GM18861 (cell line): ENCODE measurements around the gene MED10.
"Not testable (repeated sequence)": the region's sequence is repeated elsewhere in the genome, so short reads cannot be mapped to it uniquely, and the experiment has no call there.

Source experiments
- ATAC-seq: cut with Tn5 transposase; IDR thresholded peaks from one replicate; pipeline ENCODE4 v1.9.1; 2021; ENCODE audit not compliant: unreplicated experiment

The MED10 gene

GRCh38 chr5:6376974-6377520 lies 1.3 kb downstream of the MED10 start:
- no peak for ATAC-seq

- ATAC-seq: no peak
Observed at GRCh38 chr5:6373081-6373846, 5.1 kb downstream of the MED10 start.

DNA sequence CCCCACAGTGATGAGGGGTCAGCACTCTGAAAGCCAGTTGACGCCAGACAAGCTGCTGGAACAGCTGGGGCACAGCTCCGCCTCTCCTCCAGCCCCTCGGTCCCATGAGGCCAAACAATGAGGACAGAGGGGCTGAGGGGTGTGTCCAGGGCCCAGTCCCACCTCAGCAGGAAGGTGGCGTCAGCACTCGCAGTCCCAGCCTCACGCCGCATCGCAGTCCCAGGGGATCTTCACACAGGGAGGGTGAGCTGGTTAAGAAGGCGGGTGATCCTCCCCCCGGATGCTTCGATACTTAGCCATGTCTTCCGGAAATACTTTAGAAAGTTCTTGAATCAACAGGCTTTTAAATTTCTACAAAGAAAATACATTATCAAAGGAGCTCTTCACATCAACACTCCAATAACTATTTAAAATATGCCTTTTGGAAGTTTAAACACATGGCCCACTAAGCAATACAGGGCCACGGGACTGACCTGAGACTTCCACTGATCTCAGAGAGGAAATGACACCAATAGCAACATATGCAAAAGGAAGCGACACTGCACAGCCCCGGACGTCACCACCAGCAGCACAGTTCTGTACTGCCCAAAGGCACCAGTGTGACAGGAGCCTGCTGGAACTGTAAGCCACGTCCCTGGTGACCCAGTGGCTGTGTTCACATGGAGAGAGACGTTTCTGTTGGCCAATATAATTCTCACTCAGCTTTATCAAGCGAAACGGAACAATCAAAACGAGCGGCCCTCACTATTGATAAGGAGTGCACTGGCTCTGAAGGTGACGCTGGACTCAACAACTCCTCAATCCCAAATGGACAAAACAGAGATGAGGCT lies 5.9 kb downstream of the MED10 start:
- ATAC-seq: no peak

DNA sequence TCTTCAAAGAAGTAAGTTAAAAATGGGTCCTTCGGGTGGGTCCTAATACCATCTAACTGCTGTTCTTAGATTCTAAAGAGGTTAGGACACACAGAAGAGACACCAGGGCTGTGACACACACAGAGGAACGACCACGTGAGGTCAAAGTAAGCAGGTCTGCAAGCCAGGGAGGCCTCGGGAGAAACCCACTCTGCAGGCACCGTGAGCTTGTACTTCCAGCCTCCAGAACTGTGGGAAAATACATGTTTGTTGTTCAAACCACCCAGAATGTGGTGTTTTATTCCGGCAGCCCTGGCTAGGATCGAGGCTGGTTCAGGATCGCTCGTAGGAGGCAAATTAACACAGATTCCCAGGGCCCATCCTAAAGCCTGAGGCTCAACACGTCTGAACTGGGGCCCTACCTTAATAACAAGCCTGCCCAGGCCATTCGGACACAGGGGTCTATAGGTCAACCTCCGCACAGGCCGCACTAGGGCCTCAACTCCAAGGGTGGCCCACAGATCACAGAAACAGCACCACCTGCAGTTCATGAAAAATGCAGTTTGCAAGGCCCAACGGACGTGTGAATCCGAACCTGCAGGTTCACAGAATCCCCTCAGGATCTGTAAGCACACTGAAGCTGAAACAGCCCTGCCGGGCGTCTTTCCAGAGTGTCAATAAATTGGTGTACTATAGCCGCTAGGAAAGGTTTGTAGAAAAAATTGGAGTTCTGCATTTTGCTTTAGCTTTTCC lies 7.1 kb downstream of the MED10 start:
- no peak for ATAC-seq

GRCh38 chr5:6370580-6370979 lies 7.8 kb downstream of the MED10 start:
- no peak for ATAC-seq

- no peak for ATAC-seq
Observed at GRCh38 chr5:6365977-6366590, 12.3 kb downstream of the MED10 start.

- ATAC-seq: no peak
Observed at GRCh38 chr5:6365142-6365976, 13.0 kb downstream of the MED10 start.

DNA sequence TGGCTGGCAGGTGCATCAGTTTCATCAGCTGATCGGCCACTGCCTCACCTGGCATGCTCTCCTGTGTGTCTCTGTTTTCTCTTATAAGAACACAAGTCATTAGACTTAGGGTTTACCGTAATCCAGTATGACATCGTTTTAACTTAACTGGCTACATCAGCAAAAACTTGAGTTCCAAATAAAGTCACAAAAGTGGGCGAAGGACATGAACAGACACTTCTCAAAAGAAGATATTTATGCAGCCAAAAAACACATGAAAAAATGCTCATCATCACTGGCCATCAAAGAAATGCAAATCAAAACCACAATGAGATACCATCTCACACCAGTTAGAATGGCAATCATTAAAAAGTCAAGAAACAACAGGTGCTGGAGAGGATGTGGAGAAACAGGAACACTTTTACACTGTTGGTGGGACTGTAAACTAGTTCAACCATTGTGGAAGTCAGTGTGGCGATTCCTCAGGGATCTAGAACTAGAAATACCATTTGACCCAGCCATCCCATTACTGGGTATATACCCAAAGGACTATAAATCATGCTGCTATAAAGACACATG lies 14.8 kb downstream of the MED10 start:
- ATAC-seq: not testable (repeated sequence)

DNA sequence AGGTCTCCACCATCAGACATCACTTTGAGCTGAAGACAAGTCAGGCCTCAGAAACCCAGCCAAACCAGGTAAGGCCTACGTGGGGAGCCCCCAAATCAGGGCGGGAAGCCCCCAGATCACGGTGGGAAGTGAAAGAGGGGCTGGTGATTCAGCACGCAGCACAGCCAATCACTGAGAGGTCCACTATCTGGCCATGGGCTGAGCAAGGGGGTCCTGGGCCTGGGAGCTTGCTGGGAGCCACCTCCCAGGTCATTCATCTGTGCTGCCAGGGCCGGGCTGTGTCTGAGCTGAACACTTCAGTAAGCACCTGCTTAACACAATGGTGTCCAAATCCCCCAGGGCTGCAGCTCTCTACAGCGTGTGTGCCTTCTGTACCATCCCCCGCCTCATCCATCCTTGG lies 15.5 kb downstream of the MED10 start:
- no peak for ATAC-seq

DNA sequence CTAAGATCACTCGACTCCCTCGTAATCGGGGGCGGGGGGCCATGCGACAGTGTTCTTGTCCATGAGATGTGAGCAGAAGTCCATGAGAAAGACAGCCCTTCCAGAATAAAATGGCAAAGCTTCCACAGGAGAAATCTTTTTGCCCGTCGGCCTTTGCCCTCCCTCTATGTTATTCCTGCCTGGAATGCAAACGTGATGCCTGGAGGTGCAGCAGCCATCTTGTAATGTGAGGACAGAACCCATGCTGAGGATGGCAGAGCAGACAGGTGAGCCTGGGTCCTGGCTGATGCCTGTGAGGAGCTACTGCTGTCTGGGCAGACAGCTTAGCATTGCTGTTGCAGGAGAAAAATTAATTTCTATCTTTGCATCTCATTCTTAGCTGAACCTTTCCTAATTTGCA lies 17.2 kb downstream of the MED10 start:
- no peak for ATAC-seq

GRCh38 chr5:6360323-6361072 lies 17.8 kb downstream of the MED10 start:
- ATAC-seq: no peak

DNA sequence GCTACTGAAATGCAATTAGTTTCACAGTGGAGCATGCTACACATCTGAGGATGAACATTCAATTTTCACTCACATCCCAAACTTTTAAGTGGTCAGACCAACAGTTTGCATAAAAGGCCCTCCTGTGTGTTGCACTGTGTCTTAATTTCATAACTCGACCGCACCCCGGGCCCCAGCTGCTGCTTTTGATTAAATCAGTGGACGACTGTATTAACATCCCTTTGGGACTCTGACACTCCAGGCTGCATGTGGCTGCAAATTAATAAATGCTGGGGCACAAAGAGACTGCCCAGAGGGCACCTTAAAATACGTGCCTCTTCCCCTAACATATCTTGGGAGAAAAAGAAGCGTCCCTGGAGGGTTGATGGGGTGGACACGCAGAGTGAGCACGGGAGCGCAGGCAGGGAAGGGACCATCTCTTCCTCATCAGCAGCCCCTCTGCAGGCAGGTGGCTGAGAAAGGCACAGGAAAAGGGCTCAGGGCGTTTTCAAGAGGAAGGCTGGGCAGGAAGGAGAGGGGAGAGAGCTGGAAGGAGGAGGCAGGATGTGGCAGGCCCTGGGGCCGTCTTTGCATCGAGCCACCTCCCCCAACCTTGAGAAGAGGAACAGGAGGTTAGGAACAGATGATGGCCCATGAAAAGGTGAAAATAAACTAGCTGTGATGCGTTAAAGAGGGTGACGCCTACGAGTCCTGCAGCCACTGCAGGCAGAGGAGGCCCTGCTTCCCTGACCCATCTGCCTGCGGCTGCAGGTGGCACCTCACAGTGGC lies 18.6 kb downstream of the MED10 start:
- ATAC-seq: no peak

DNA sequence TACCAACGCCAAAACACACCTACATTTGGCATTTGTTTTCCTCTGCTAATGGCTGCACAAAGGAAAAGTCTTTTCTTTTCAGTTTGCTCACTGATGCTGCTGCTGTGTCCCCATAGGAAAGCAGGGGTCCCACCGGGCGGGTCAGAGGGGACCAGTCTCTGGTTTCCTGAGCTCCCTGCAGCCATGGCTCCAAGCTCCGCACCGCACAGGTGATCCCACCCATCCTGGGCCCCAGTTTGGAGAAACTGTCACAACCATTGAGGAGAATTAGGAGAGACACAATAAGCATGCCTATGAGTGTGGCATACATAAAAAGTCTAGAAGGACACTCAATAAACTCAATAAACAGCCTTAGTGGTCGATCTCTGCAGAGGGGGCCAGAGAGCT lies 19.9 kb downstream of the MED10 start:
- no peak for ATAC-seq

GRCh38 chr5:6357817-6358433 lies 20.4 kb downstream of the MED10 start:
- ATAC-seq: not testable (repeated sequence)

GRCh38 chr5:6356578-6357164 lies 21.7 kb downstream of the MED10 start:
- ATAC-seq: no peak

DNA sequence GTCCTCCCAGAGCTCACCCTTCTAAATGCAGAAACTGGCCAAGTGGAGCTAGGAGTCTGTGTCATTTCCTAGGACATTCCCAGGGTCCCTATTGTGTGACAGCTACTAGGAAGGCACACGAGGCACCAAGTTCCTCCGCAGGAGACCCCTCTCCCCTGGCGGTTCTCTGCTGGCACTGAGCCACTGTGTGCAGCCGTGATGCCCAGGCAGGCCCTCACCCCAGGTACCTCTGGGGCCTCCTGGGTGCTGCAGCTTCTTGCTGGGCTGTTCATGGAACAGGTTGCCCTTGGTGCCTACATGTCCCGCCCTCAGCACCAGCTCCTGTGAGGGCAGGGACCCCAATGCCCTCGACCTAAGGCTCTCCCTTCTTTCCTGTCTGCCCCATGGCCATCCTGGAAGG lies 23.1 kb downstream of the MED10 start:
- no peak for ATAC-seq

DNA sequence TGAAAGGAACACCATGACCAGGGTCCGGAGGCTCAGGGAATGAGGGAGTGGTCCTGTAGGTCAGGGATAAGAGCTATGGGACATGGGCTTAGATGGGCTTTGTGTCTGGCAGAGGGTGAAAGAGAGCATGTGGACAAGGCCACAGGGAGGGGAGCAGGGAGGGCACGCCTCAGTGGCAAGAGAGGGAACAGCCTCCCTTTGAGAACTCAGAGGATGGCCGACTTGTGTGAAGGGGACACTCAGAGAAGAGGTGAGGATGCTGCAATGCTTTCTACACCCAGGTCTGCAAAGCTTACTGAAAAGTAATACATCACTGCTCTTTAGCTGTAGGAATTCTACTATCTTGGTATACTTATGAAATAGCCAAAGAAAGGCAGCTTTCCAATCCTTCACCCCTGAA lies 23.5 kb downstream of the MED10 start:
- ATAC-seq: no peak
